Measurements from ENCODE around the gene NUDT8.

NUDT8 gene

DNA sequence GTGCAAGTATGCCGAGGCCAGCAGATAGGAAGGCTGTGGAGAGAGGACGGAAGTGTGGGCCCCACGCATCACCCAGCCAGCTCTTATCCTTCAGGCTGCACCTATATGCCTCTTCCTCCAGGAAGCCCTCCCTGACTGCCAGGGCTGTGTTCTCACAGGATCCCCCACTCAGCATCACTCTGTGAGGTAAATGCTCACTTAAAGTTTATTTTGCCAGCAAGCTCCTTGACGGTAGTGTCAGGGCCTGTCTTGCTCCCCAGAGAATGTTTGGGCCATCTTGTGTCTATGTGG lies 5.4 kb upstream of the NUDT8 start:
- ChIA-PET CTCF (interaction anchor here (1.3 to 16.8 kb wide), 3 partner anchors 13 to 24 kb away, joined by 4 to 169 read pairs (median 27); partner anchors contain the start of gene ACY3), POLR2A (no interaction called here)
- Histone ChIP-seq H3K36me3 (ENCODE audit: control insufficient read depth in 4 of 4, insufficient read depth in 4 of 4, low read length in 3 of 4) (no peaks in the 10 kb centered on the region), H3K4me3 (ENCODE audit: control insufficient read depth in 1 of 7, extremely low read depth in 1 of 7, insufficient read depth in 4 of 7, low read depth in 2 of 7, low read length in 6 of 7) (peak overlapping the region in 1 of 7 experiments; percentile 11), H3K27me3 (replicated peaks in 2 of 5; ENCODE audit: control insufficient read depth in 4 of 5, insufficient read depth in 5 of 5, low read length in 4 of 5) (no peaks in the 10 kb centered on the region), H3K27ac (ENCODE audit: insufficient read depth in 1 of 2, low read depth in 1 of 2, low read length in 2 of 2, poor library complexity in 1 of 2, severe bottlenecking in 2 of 2) (no peak overlapping the region), H3K4me1 (ENCODE audit: control extremely low read depth in 1 of 4, control insufficient read depth in 4 of 4, insufficient read depth in 4 of 4, low read length in 3 of 4) (peaks cover 0 to 33% (median 29%) of the 10 kb centered on the region in 4 experiments), H3K9me3 (ENCODE audit: control extremely low read depth in 1 of 5, control insufficient read depth in 4 of 5, insufficient read depth in 2 of 5, low read depth in 1 of 5, low read length in 4 of 5) (no peaks in the 10 kb centered on the region)
- DNase-seq: no peak
- 85% methylated on average over 2 of the region's 4 CpGs for WGBS (ENCODE audit: insufficient coverage)

DNA sequence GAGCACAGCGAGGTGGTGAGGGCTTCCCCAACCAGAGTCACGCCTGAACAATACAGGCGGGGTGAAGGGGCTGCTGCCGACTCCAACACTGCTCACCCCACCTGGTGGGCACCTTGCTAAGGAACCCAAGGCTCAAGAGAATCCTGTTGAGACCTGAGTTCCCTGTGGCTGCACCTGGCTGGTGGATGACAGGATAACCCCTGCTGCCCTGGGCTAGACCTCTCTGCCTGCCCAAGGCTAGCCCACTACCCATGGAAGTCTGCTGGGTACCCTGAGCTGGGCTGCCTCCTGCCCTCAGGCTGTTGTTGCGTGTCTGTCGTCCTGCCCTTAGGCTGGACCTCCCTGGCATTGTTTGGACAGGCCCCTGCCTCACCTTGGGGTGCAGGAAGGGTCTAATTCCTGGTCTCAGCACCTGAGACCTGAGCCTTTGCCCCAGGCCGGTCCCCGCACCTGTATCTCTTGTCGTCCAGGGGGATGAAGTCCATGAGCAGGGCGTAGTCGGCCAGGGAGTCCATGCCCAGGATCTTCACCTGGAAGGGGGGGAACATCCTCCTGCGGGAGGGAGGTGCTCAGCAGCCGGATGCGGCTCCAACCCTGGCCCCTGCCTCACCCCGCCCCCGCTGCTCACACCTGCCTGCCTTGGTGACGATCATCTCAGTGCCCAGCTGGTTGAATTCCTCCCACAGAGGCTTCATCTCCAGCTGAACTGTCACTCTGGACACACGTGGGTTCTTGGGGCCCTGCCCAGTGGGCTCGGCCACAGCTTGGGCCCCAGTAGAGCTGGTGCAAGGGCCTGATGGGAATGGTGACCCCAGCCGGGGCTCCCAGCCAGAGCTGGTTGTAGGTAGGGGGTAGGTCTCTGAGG lies 4.9 kb upstream of the NUDT8 start:
- Histone ChIP-seq H3K4me3 (ENCODE audit: control insufficient read depth in 1 of 7, extremely low read depth in 1 of 7, insufficient read depth in 4 of 7, low read depth in 2 of 7, low read length in 6 of 7) (peak overlapping the region in 1 of 7 experiments; percentile 11), H3K9me3 (ENCODE audit: control extremely low read depth in 1 of 5, control insufficient read depth in 4 of 5, insufficient read depth in 2 of 5, low read depth in 1 of 5, low read length in 4 of 5) (no peaks in the 10 kb centered on the region), H3K27me3 (replicated peaks in 2 of 5; ENCODE audit: control insufficient read depth in 4 of 5, insufficient read depth in 5 of 5, low read length in 4 of 5) (no peaks in the 10 kb centered on the region), H3K4me1 (ENCODE audit: control extremely low read depth in 1 of 4, control insufficient read depth in 4 of 4, insufficient read depth in 4 of 4, low read length in 3 of 4) (peaks cover 0 to 32% (median 28%) of the 10 kb centered on the region in 4 experiments), H3K27ac (ENCODE audit: insufficient read depth in 1 of 2, low read depth in 1 of 2, low read length in 2 of 2, poor library complexity in 1 of 2, severe bottlenecking in 2 of 2) (no peak overlapping the region), H3K36me3 (ENCODE audit: control insufficient read depth in 4 of 4, insufficient read depth in 4 of 4, low read length in 3 of 4) (no peaks in the 10 kb centered on the region)
- WGBS (ENCODE audit: insufficient coverage): 95% methylated on average over 13 of the region's 20 CpGs
- DNase-seq: no peak
- CTCF ChIA-PET: interaction anchor here (1.3 to 16.8 kb wide), 4 partner anchors 13 to 25 kb away, joined by 4 to 169 read pairs (median 16); partner anchors contain the start of gene ACY3
- POLR2A ChIA-PET: no interaction called here

DNA sequence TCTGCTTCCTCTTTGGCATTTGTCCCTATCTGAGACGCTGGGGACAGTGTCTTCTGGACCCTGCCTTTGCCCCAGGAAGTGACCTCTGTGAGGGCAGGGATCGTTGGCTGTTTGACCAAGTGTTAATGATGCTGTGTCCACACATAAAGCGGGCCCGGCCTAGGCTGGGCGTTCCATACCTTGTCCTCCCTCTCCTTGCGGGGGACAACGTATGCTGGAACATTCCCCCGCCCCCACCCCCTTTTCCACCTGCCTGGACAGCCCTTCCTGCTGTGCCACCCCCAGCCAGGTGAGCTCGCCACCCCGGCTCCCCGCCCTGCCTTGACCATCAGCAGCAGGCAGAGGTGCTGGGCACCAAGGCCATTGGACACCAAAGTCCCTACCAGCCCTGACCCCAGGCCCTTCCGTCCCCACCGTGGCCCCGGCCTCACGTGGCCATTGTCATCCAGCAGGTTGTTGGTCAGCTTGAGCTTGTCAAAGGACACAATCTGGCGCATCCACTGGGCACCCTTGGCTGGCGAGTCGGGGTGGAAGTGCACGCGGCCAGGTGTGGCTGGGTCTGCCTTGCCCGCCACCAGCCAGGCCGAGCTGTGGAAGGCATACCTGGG lies 4.1 kb upstream of the NUDT8 start:
- Histone ChIP-seq H3K4me3 (ENCODE audit: control insufficient read depth in 1 of 7, extremely low read depth in 1 of 7, insufficient read depth in 4 of 7, low read depth in 2 of 7, low read length in 6 of 7) (no peak overlapping the region), H3K27me3 (replicated peaks in 2 of 5; ENCODE audit: control insufficient read depth in 4 of 5, insufficient read depth in 5 of 5, low read length in 4 of 5) (no peaks in the 10 kb centered on the region), H3K27ac (ENCODE audit: insufficient read depth in 1 of 2, low read depth in 1 of 2, low read length in 2 of 2, poor library complexity in 1 of 2, severe bottlenecking in 2 of 2) (no peak overlapping the region), H3K36me3 (ENCODE audit: control insufficient read depth in 4 of 4, insufficient read depth in 4 of 4, low read length in 3 of 4) (no peaks in the 10 kb centered on the region), H3K4me1 (ENCODE audit: control extremely low read depth in 1 of 4, control insufficient read depth in 4 of 4, insufficient read depth in 4 of 4, low read length in 3 of 4) (peaks cover 0 to 38% (median 34%) of the 10 kb centered on the region in 4 experiments), H3K9me3 (ENCODE audit: control extremely low read depth in 1 of 5, control insufficient read depth in 4 of 5, insufficient read depth in 2 of 5, low read depth in 1 of 5, low read length in 4 of 5) (no peaks in the 10 kb centered on the region)
- WGBS (ENCODE audit: insufficient coverage): 91% methylated on average over 20 of the region's 22 CpGs
- no peak for DNase-seq
- CTCF ChIA-PET: interaction anchor here (1.5 to 16.8 kb wide), 3 partner anchors 14 to 26 kb away, joined by 4 to 169 read pairs (median 81); partner anchors contain the start of gene ACY3
- POLR2A ChIA-PET: no interaction called here

DNA sequence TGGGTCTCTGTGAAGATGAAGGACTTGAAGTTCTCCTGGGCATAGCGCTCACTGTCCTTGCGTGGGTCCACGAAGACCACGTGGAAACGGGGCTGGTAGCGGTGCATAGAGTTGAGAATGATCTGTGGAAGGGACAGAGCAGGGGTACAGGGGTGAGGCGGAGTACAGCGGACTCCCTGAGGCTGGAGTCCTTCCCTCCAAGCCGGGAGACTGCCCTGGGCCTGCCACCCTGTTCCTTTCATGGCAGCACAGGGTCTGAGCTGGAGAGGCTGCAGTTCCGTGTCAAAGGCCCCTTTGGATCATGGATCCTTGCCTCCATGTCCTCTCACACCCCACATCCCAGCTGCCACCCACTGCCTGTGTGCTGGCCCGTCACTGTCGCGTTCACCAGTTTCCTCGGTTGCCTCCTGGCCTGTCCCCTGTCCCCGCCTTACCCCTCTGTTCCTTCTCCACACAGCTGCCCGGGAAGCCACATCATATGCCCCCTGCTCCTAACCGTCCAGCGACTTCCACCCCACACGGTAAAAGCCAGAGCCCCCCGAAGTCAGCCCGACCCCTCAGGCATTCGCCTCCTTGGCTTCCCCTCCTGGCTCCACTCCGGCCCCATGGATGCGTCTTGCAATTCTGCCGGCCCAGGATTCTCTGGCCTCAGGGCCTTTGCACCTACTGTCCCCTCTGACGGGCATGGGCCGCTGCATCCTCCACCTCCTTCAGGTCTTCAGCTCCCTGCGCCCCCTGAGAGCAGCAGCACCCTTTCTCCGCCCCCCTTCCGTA lies 3.4 kb upstream of the NUDT8 start:
- CTCF ChIA-PET: interaction anchor here (1.1 to 16.8 kb wide), 8 partner anchors 8 to 68 kb away, joined by 3 to 169 read pairs (median 8); partner anchors contain the start of gene ACY3
- no peaks in the 10 kb centered on the region for H3K9me3 ChIP-seq (ENCODE audit: control extremely low read depth in 1 of 5, control insufficient read depth in 4 of 5, insufficient read depth in 2 of 5, low read depth in 1 of 5, low read length in 4 of 5)
- POLR2A ChIA-PET: no interaction called here
- H3K4me3 ChIP-seq (ENCODE audit: control insufficient read depth in 1 of 7, extremely low read depth in 1 of 7, insufficient read depth in 4 of 7, low read depth in 2 of 7, low read length in 6 of 7): no peak overlapping the region
- H3K36me3 ChIP-seq (ENCODE audit: control insufficient read depth in 4 of 4, insufficient read depth in 4 of 4, low read length in 3 of 4): no peaks in the 10 kb centered on the region
- DNase-seq: no peak
- WGBS (ENCODE audit: insufficient coverage): 95% methylated on average over 26 of the region's 30 CpGs
- no peaks in the 10 kb centered on the region for H3K27me3 ChIP-seq (replicated peaks in 2 of 5; ENCODE audit: control insufficient read depth in 4 of 5, insufficient read depth in 5 of 5, low read length in 4 of 5)
- peaks cover 0 to 40% (median 36%) of the 10 kb centered on the region in 4 experiments for H3K4me1 ChIP-seq (ENCODE audit: control extremely low read depth in 1 of 4, control insufficient read depth in 4 of 4, insufficient read depth in 4 of 4, low read length in 3 of 4)
- no peak overlapping the region for H3K27ac ChIP-seq (ENCODE audit: insufficient read depth in 1 of 2, low read depth in 1 of 2, low read length in 2 of 2, poor library complexity in 1 of 2, severe bottlenecking in 2 of 2)

DNA sequence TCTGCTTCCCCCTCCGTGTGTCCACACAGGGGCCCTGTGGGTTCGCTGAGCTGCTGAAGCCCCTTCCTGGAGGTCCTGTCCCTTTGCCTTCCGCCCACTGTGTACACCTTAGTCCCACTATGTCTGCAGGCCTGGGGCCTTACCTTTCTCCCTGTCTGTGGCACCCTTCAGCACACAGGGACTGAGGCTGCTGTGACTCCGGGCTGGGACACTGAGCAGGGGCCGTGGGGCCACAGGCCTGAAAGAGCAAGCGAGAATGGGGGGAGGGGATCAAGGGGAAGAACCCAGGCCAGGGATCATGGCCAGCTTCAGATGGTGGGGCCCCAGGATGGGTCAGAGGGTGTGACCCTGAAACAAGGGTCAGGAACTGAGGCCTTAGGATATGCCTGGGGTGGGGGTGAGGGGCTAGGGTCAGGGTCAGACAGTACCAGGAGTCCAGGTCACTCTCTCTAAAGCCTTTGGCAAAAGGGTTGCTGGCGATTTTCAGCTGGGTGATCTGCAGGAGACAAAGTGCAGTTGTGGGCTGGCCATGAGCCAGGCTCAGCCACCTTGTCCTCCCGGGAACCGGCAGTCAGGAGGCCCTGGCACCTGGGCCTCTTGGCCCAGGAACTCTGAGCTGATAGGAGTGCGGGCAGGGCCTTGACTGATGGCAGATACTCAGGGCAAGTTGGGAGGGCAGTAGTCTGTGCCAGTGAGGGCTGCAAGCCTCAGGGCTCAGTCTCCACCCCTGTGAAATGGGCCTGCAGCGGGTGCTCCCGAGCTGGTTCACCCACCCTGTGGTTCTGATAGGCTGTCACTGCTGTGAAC lies 2.6 kb upstream of the NUDT8 start:
- Histone ChIP-seq H3K4me3 (ENCODE audit: control insufficient read depth in 1 of 7, extremely low read depth in 1 of 7, insufficient read depth in 4 of 7, low read depth in 2 of 7, low read length in 6 of 7) (no peak overlapping the region), H3K4me1 (ENCODE audit: control extremely low read depth in 1 of 4, control insufficient read depth in 4 of 4, insufficient read depth in 4 of 4, low read length in 3 of 4) (peaks cover 0 to 40% (median 36%) of the 10 kb centered on the region in 4 experiments), H3K27ac (ENCODE audit: insufficient read depth in 1 of 2, low read depth in 1 of 2, low read length in 2 of 2, poor library complexity in 1 of 2, severe bottlenecking in 2 of 2) (no peak overlapping the region), H3K9me3 (ENCODE audit: control extremely low read depth in 1 of 5, control insufficient read depth in 4 of 5, insufficient read depth in 2 of 5, low read depth in 1 of 5, low read length in 4 of 5) (no peaks in the 10 kb centered on the region), H3K27me3 (replicated peaks in 2 of 5; ENCODE audit: control insufficient read depth in 4 of 5, insufficient read depth in 5 of 5, low read length in 4 of 5) (no peaks in the 10 kb centered on the region), H3K36me3 (ENCODE audit: control insufficient read depth in 4 of 4, insufficient read depth in 4 of 4, low read length in 3 of 4) (peaks cover 0 to 7% (median 1%) of the 10 kb centered on the region in 4 experiments)
- WGBS (ENCODE audit: insufficient coverage): 66% methylated on average over 12 of the region's 12 CpGs
- ChIA-PET CTCF (interaction anchor here (0.6 to 16.8 kb wide), 8 partner anchors 9 to 317 kb away, joined by 3 to 169 read pairs (median 8); partner anchors contain the start of gene ACY3), POLR2A (no interaction called here)
- DNase-seq: no peak

DNA sequence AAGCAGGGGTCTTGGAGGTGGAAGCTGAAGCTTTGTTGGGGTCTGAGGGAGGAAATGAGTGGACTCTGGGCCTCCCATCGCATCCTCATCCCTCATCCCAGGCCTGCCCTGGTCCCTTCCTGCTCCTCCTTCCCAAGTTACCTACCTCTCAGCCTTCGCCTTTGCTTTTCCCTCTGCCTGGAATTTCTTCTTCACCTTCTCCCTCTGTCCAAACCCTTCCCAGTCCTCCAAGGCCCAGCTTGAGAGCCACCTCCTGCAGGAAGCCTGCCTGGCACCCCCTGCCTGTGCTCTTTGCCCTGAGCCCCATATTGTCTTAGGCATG lies 2.1 kb upstream of the NUDT8 start:
- H3K9me3 ChIP-seq (ENCODE audit: control extremely low read depth in 1 of 5, control insufficient read depth in 4 of 5, insufficient read depth in 2 of 5, low read depth in 1 of 5, low read length in 4 of 5): no peaks in the 10 kb centered on the region
- WGBS (ENCODE audit: insufficient coverage): 91% methylated on average over 2 of the region's 2 CpGs
- peaks cover 0 to 12% (median 1%) of the 10 kb centered on the region in 4 experiments for H3K36me3 ChIP-seq (ENCODE audit: control insufficient read depth in 4 of 4, insufficient read depth in 4 of 4, low read length in 3 of 4)
- H3K4me3 ChIP-seq (ENCODE audit: control insufficient read depth in 1 of 7, extremely low read depth in 1 of 7, insufficient read depth in 4 of 7, low read depth in 2 of 7, low read length in 6 of 7): no peak overlapping the region
- no peak for DNase-seq
- H3K4me1 ChIP-seq (ENCODE audit: control extremely low read depth in 1 of 4, control insufficient read depth in 4 of 4, insufficient read depth in 4 of 4, low read length in 3 of 4): peaks cover 0 to 40% (median 36%) of the 10 kb centered on the region in 4 experiments
- POLR2A ChIA-PET: no interaction called here
- no peaks in the 10 kb centered on the region for H3K27me3 ChIP-seq (replicated peaks in 2 of 5; ENCODE audit: control insufficient read depth in 4 of 5, insufficient read depth in 5 of 5, low read length in 4 of 5)
- CTCF ChIA-PET: interaction anchor here (1.0 to 16.8 kb wide), 8 partner anchors 9 to 70 kb away, joined by 3 to 169 read pairs (median 8); partner anchors contain the start of genes ACY3 and GSTP1
- H3K27ac ChIP-seq (ENCODE audit: insufficient read depth in 1 of 2, low read depth in 1 of 2, low read length in 2 of 2, poor library complexity in 1 of 2, severe bottlenecking in 2 of 2): no peak overlapping the region

All from common myeloid progenitor, CD34-positive (primary cell).